CD4-positive, alpha-beta T cell treated with Interleukin-15 for 1 hour (primary cell): ENCODE measurements around the gene RTL10.
A peak's percentile ranks its signal among the peaks of the same experiment; 100 is the strongest.

ENCODE experiments used
- DNase-seq: peaks from one replicate; pipeline ENCODE4 v3.0.0-alpha.2; 2020

RTL10 gene

DNA sequence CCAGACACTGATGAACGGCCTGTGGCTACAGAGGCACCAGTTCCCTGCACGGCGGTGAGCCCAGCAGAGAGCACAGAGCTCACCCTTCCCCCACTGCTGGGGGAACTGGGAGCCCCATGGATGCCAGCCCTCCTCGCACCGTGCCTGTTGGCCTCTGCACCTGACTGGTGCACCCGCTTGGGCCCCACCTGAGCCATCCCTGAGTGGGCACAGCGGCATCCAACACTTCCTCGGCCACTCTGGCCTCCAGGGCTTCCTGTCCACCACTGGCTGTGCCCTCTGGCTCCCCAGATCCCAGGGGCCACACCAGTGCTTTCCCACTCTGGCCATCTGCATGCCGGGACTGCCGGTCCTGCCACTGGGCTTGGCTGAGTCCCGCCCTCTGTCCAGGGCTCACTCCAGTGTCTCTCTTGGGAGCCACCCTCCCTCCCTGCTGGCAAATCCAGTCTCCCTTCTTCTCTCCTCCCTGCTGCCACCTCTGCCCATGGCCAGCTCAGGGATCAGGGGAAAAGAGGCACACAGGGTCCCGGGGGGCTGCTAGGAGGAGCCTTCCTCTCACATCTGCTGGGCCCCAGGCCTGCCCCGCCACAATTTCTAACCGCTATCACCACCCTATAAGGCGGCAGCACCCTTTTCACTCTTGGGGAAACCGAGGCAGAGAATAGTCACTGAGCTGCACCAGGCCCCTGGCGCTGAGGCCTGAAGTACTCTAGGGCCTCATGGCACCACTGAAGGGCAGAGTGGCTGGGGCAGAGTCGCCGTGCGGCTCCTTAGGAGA is 33.0 kb downstream of the RTL10 start:
- DNase-seq = no peak

DNA sequence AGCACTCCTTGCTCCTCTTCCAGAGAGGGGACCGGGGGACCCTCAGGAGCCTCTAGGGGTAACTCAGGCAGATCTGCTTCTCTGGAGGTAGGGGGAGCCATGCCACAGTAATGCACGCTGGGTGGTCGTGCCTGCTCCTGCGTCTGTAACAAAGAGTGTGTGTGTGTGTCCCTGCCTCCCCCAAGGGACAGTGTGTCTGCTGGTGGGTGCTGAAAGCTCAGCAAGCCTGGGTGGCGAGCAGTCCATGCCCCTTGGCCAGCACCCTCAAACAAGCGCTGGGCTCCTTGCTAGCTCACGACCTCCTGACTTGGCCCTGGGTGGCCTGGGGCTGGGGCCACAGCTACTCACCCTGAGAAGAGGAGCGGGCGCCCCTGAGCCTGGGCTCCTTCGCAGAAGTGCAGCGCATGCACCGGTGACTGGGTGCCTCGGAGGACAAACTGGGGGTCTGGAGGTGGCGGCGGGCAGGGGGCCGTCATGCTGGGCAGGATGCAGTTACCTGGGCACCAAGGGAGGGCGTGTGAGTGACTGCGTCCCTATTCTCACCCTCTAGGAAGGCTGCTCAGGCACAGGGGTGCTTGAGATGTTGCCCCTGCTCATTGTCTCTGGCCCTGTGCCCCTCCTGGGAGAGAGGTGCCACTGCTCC is 33.7 kb downstream of the RTL10 start:
- DNase-seq = peak; percentile 14

DNA sequence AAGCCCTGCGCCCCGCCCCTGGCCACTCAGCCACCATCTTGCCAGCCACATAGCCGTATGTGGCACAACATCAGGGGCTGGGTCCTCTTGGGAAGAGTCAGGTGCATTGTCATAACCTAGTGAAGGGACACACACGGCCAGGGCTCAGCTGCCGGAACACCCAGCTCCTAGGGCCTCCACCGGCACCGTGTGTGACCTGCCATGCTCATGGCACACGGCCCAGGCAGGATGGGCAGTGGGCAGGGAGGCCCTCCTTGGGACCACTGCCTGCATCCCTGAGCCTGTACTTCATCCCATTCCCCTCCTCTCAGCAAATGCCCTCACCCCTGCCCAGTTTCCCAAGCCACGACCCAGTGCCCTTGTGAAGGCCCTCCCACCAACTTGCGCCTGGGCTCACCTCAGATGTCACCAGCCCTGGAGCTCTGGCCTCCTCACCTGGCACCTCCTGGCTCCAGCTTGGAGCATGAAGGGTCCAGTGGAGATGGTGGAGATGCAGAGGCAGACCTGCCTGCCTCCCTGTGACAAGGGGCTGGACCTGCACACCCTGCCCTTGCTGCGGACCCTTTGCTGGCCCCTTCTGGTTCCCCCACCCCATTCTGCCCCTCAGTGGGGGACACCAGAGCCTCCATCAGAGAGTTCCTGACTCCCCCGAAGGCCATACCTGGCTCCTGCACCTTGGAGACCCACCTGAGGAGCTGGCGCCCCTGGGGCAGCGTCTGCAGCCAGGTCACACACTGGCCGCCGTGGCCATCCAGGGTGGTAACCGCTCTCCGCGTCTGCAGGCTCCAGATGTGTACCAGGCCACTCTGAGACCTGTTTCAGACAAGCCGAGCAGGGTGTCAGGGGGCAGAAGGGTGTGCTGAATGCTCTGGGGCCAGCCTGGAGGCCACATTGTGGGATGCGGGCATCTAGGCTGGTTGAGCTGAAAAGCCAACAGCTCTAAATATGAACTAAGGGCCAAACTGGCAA is 34.5 kb downstream of the RTL10 start:
- DNase-seq = peak; percentile 13

DNA sequence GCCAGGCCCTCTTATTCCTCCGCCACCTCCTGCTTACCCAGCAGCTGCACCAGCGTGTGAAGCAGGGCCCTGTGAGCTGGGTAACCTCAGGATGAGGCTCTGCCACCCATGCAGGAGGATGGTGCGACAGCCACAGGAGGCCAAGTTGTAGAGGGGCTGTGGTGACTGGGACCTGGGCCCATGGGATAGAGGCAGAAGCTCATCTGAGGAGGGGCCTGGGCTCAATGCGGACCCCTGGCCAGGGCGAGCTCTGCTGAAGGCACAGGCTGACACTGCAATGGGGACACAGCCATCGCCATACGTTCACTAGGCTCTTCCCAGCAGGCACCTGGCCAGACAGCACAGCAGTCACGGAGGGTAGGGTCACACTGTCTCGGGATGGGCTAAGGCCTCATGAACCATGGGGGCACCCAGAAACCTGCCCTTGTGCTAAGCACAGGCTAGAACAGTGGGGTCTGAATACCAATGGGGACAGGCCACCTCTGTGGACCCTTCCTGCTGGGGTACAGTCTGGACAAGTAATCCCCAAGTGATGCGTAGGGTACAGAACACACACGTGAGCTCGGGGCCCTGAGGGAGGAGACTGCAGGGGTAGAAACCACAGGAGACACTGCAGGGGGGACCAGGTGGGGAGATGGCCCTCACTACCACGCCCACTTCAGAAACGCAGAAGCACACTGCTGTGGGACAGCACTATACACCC is 35.3 kb downstream of the RTL10 start:
- peak; percentile 5 for DNase-seq

DNA sequence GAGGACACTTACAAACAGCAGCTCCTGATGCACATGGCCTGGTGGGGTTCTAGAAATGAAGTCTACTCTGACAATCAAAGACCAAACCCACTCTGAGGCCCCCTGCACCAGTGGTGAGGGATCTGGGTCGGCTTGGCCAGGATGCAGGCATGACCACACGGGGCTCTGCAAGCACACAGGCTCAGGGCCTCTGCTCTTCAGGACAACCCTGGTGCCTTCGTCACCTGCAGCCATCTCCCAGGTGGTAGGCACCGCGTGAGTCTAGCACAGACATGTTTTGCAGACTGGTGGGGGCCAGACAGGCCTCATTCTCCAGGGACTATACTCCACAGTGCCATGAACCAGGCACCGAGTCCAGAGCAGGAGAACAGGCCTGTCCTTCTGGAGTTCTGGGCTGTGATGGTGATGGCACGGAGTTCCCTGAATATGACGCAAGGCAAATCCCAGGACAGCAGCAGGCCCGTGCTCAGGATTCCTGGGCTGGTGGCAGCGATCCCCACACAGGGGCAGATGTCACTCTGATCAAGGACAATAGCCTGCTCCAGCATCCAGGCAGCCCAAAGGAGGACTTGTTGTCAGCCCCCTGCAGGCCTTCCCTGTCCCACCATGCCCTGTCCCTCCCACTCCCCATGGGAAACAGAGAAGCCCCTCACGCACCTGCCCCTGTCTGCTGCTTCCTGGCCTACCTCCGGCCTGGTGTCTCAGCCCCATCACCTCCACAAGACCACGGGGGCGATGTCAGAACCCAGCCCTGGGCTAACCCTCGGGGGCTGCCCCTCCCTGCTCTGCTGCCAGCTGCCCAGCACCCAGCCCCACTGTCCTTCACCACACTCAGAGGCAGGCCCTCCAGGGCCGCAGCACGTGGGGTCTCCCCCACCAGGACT is 36.1 kb downstream of the RTL10 start:
- DNase-seq = peak; percentile 7

DNA sequence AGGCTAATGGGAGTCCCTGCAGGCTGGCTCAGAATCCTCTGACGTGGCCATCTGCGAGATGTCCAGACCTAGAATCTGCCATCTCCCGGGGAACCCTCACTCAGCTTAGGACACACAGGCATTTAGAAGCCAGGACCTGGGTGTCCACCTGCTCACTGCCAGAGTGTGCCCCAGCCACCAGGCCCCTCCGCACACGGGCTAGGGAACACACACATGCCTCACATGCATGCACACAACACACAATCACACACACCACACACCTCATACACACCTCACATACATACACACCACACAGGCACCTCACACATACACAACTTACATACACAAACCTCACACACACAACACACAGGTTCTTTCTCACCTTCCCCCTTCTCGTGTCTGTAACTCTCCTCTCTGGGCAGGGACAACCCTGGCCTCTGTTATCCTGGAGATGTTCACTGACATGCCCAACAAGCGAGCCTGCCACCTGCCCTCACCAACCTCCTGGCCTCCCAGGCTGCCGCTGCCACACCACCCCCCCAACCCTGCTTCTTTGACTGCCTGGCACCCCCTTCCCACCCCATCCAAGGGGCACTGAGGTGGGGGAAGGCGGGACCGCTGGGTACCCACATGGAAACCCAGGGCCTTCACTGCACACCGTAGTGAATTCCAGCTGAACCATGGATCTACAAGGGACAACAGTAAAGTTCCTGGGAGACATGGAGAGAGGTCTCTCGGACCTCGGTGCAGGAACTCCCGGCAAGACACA is 38.1 kb downstream of the RTL10 start:
- no peak for DNase-seq

DNA sequence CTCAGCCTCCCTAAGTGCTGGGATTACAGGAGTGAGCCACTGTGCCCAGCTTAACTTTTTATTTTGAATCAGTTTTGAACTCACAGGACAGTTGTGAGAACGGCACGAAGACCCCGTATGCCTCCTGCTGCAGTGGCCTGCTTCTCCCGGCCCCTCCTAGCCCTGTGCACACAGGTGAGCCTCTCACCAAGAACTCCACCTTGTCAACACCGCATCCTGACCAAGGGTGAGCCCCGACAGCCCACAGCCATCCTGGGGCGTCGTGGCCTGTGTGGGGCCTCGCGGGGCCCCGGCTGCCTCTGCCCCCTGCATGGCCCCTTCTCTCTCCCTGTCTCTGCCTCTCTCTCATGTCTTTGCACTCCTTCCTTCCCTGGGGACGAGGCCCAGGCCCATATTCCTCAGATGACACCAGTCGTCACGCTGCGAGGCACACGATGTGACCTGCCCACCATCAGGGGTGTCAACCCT is 38.8 kb downstream of the RTL10 start:
- peak; percentile 13 for DNase-seq

DNA sequence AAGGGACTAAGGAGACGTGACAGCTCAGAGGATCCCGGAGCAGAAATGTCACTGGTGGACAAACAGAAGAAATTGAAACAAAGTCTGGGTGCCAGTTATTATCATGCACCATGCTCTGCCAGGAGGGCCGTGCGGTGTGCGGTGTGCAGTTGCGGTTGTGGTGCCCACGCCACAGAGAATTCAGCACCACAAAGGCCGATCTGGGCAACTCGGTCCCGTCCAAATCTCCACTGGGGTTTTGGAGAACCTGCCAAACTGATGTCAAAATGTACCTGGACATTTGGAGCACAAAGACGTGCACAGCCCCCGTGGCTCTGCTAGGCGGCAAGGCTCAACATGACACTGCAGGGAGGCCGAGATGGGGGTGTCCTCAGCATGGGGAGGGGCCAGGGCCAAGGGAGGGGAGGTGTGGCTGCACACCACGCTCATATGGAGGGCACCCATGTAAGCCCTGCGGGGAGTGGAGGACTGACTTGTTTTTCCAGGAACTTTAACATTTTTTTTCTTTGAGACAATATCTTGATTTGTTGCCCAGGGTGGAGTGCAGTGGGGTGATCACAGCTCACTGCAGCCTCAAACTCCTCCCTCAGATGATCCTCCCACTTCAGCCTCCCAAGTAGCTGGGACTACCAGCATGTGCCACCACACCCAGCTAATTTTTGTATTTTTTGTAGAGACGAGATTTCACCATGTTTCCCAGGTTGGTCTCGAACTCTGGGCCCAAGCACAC is 39.4 kb downstream of the RTL10 start:
- peak; percentile 10 for DNase-seq

DNA sequence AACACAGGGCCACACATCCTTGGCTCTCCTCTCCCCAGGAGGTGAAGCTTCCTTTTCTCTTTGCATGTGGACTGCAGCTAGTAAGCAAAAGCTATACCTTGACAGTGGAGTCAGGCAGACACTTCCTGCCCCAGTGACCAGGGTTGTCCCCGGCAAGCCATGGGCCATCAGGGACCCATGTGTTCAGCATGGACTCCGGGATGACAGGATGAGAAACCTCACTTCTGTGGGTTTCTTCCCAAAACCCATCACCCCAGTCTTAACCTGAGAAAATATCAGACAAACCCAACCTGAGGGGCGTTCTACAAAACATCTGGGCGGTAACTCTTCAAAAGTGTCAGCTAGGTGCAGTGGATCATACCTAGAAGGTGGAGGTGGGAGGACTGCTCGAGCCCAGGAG is 40.2 kb downstream of the RTL10 start:
- DNase-seq = no peak

DNA sequence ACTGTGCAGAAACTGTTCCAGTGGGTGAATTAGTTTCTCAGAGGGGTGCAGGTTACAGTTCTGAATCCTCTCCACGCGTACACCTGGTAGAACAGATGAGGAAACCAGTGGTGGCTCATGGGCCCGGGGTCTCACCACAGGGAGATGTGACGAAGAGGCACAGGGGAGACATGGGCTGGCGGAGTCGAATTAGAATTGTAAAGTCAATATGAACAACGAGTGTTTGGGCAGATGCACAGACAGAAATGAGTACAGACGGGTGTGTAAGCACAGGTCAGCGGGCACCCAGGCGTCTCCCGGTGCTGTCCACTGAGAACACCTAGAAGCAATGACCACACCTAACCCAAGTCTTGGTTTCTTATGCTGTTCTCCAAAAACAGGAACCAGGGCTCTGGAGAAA is 41.8 kb downstream of the RTL10 start:
- no peak for DNase-seq

DNA sequence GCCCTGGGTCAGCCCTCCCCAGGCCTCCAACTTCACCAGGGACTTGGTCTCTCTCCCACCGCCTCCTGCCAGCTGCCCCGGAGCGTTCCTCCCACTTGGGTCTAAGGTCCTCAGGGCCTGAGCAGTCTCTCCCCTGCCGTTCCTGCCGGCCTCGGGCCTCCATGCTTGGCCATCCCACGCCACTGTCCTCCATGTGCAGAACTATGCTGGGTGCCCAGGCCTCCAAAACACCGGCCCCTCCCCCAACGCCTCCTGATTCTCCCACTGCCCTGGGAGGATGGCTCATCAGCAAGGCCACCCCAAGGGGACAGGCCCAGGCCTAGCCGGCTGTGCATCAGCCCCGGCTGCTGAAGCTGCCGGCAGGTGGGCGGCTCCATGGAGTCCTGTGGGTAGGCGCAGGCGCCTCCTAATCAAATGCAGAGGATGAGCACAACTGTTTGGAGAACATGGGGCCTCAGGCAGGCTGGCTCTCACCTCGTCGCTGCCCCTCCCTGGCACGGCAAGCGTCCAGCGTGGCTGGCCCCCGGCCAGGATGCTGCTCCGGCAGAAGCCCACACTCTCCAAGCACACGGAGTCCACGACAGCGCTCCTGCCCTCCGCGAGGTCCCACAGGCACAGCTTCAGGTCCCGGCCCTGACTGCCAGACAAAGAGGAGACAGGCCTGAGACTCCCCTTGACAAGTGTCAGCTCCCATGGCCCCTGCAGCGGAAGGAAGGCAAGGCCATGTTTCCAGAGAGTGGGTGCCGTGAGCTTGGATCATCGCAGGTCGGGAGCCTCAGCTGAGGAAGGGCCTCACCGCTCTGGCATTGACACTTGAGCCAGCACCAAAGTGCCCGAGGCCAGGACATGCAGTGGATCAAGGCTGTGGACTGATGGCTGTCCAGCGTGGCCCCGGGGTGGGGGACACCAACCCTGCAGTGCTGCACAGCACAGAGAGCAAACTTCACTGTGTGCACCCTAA is 42.6 kb downstream of the RTL10 start:
- DNase-seq = peak; percentile 14

DNA sequence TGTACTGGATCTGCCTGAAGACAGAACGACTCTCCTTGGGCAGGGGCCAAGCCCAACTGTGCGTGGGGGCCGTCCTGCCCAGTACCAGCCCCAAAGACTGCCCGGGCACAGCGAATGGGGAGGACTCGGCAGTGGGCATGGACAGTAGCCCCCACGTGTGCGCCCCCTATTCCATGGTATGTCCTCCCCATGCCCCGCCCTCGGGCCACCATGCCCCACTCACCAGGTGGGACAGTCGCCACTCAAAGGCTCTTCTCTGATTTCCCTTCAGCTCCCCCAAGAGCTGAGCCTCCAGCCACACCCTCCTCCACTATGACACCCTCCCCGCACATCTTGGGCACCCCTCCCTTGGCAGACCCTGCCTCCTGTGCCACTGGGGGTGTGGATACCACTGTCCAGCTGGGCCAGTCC is 43.5 kb downstream of the RTL10 start:
- peak; percentile 13 for DNase-seq

DNA sequence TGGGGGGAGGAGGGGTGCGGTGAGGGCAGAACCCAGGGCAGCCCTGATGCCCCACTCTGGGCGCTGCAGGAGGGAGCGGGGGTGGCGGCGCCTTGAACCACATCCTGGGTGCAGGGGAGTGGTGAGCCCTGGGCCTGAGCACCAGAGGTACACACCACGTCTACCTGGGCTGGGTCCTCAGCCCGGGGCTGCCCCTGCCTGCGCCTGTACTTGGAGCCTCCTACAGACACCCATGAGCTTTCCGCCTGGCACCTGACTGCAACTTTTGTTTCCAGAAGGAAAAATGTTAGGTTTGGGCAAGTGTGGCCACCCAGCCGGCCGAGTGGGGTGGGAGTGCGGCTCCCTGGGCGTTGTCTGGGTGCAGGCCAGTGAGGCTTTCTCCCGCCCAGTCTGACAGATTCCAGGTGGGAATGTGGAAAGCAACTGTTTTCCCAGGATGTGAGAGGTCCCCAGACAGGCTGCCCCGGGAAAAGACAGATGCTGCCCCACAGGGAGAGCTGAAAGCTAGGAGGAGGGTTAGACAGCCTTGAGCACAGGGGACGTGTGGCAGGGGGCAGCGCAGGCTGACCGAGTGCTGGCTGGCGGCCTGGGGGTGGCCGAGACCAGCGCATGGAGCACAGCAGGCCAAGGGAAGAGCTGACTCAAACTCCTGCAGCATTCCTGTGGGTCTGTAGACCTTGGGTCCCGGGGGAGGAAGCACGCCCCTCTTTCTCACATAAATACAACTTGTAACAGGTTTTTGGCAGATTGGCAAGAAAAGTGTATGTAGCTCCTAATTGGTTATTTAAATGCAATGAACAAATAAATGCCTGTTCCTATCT is 44.1 kb downstream of the RTL10 start:
- DNase-seq = peak; percentile 5

DNA sequence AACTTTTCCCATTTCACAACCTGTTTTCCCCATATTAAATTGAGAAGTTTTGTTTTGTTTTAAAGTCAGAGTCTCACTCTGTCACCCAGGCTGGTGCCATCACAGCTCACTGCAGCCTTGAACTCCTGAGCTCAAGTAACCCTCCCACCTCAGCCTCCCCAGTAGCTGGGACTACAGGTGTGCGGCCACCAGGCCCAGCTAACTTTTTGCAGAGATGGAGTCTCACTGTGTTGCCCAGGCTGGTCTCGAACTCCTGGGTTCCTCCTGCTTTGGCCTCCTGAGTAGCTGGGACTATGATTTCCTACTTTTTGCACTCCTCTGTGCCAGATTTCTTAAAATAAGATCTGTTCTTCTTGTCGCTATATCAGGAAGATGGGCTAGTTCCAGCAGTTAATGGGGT is 44.9 kb downstream of the RTL10 start:
- peak; percentile 3 for DNase-seq

DNA sequence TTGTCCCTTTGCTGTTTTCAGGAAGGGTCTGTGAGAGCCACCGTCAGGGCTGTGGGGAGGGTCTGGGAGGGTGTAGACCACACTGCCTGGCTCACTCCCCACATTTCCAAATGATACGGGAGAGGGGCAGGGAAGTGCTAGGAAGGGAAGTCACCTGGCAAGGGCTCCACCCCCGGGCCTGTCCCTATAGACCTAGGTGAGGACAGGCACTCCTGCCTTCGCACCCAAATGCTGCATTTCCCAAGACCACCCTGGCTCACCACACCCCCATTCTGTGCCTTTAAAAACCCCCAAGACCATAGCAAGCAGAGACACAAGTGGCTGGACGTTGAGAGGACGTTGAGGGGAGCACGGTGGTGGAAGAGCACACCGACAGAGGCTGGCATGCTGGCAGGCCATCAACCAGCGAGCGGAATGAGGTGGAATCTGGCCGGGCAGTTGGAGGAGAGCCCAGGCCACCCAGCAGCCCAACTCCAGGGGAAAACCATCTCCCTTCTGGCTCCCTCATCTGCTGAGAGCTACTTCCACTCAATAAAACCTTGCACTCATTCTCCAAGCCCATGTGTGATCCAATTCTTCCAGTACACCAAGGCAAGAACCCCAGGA is 45.7 kb downstream of the RTL10 start:
- peak; percentile 2 for DNase-seq

DNA sequence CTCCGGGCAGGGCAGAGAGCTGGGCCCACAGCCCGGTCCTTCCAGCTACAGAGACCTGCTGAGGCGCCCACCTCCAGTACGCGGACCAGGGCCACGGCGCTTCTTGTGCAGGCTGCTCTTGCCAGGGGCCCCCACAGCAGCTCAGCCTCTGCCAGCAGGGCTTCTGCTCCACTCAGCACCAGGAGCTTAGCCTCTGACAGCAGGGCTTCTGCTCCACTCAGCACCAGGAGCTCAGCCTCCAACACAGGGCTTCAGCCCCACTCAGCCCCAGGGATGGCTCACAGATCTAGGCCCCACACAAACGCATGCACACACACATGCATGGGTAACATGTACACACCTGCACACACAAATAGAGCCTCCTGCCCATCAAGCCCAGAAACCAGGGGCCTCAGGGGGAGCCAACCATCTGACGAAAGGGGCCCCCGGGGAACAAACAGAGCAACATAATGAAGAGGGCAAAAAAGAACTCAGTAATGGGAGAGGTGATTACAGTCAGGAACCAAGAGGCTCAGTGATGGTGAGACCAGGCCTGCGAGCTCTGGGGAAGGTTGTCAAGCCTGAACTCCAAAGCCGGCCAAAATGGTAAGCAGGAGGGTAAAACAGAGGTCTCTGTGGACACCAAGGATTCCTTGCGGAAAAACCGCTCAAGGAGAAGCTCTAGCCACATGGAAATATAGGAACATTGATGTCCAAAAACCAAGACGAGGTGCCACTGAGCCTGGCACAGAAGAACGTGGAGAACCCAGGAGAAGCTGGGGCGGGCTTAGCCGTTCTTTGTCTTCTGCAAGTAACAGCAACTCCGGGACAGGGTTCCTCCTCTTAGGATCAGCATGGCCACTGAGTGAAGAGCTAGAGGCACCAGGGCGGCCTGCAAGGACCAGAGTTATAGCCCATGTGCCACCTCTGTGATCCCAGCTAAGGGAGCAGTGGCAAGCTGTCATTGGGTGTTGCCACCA is 46.5 kb downstream of the RTL10 start:
- DNase-seq = no peak
